ENCODE measurements around the gene AZI2. TPM values are rescaled to one million over a fixed set of nuclear protein-coding genes. Genes with fewer than 3 reads are reported as not detected.
A peak's percentile ranks its signal among the peaks of the same experiment; 100 is the strongest.

AZI2 gene
- total RNA-seq, 4 donors from 2014 or later = 55.9 to 75.3 (median 60.5) TPM

DNA sequence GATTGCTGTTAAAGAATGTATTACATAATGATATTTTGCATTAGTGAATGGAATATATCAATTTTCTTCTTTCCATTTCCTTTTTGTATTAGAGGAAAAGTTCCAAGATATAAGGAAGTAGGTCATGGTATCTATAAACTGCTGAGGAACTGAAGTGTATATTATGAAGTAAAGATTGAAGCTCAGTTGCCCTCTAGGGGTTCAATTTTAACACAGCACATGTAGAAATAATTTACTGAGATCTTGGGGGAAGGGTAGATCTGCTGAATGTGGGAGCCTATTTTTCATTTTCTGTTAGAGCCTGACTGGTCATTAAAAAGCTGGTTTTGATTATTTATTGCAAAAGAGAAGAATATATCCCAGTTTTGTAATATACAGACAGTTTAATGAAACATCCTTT lies 62.0 kb downstream of the AZI2 start:
- no peaks in the 10 kb centered on the region for H3K4me1 ChIP-seq
- intact Hi-C loops (cut with DNase I) = no loop called here
- H3K36me3 ChIP-seq = no peaks in the 10 kb centered on the region
- no peak for DNase-seq
- H3K4me3 ChIP-seq (replicated peaks in 1 of 3) = no peak overlapping the region
- H3K27me3 ChIP-seq = no peaks in the 10 kb centered on the region
- H3K9me3 ChIP-seq = no peaks in the 10 kb centered on the region
- H3K27ac ChIP-seq = no peak overlapping the region
- TF ChIP-seq, protein P1, sequence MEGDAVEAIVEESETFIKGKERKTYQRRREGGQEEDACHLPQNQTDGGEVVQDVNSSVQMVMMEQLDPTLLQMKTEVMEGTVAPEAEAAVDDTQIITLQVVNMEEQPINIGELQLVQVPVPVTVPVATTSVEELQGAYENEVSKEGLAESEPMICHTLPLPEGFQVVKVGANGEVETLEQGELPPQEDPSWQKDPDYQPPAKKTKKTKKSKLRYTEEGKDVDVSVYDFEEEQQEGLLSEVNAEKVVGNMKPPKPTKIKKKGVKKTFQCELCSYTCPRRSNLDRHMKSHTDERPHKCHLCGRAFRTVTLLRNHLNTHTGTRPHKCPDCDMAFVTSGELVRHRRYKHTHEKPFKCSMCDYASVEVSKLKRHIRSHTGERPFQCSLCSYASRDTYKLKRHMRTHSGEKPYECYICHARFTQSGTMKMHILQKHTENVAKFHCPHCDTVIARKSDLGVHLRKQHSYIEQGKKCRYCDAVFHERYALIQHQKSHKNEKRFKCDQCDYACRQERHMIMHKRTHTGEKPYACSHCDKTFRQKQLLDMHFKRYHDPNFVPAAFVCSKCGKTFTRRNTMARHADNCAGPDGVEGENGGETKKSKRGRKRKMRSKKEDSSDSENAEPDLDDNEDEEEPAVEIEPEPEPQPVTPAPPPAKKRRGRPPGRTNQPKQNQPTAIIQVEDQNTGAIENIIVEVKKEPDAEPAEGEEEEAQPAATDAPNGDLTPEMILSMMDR (IDR thresholded peaks at IDR 0.05) = peak in 4 of 6 experiments; percentile 21 to 65 (median 59)
- TF ChIP-seq POLR2A (IDR thresholded peaks at IDR 0.05) = no peak

DNA sequence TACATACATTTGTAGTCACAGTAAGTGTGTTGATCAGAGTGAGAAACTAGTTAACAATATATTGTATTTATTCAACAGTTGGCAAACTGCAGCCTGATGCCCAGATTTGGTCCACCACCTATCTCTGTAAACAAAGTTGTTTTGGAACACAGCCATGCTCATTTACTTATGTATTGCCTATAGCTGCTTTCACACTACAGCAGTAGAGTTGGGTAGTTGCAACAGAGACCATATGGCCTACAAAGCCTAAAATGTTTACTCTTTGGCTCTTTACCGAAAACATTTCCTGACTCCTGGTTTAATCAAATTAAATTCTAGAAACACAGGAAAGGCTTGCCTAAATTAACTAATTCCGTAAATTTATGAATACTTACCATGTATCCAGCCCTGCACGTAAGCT lies 67.8 kb downstream of the AZI2 start:
- Histone ChIP-seq H3K27me3 (no peaks in the 10 kb centered on the region), H3K27ac (no peak overlapping the region), H3K9me3 (no peaks in the 10 kb centered on the region), H3K4me3 (replicated peaks in 1 of 3) (no peak overlapping the region), H3K36me3 (no peaks in the 10 kb centered on the region), H3K4me1 (no peaks in the 10 kb centered on the region)
- no peak for DNase-seq
- intact Hi-C loops (cut with DNase I) = no loop called here
- TF ChIP-seq, protein P1 (IDR thresholded peaks at IDR 0.05) = no peak
- TF ChIP-seq POLR2A (IDR thresholded peaks at IDR 0.05) = no peak
- 97 to 98% methylated on average over 3 of the region's 3 CpGs for WGBS, 2 donors

DNA sequence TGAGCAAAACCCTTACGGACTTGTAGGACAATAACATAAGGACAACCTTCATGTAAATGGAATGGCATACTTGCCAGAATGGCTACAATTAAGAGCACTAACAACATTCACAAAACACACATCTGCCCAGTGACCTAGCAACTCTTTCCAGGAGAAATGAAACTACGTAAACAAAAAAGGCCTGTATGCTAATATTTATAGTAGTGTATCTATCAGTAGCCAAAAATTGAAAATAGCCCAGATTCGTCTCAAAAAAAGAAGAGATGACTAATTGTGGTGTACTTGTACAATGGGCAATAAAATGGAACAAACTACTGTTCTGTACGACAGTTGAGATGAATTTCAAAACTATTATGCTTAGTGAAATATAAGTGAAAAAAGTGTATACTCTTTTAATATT lies 68.9 kb downstream of the AZI2 start:
- H3K4me1 ChIP-seq = no peaks in the 10 kb centered on the region
- H3K27ac ChIP-seq = no peak overlapping the region
- intact Hi-C loops (cut with DNase I) = no loop called here
- H3K4me3 ChIP-seq (replicated peaks in 1 of 3) = no peak overlapping the region
- H3K36me3 ChIP-seq = no peaks in the 10 kb centered on the region
- no peaks in the 10 kb centered on the region for H3K9me3 ChIP-seq
- H3K27me3 ChIP-seq = no peaks in the 10 kb centered on the region
- 58 to 68% methylated on average over 4 of the region's 4 CpGs for WGBS, 2 donors
- TF ChIP-seq POLR2A (IDR thresholded peaks at IDR 0.05) = no peak
- TF ChIP-seq, protein P1 (IDR thresholded peaks at IDR 0.05) = no peak
- DNase-seq = no peak

DNA sequence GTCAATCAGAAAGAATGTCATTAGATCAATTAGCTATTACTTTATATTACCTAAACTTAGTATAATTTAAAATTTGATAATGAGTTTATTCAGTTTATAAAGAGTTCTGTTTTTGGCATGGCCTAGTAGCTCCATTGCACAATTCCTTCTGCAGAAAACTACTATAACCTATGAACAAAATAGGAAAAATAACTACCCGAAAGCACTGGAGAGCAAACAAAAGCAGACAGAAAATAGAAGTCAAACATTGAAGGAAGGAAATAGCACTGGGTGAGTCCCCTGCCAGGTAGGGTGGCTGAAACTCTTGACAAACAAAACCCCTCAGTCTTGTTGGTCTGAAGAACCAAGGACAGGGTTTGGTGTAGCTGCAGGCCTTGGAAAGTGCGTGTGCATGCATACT lies 69.7 kb downstream of the AZI2 start:
- intact Hi-C loops (cut with DNase I) = no loop called here
- 90 to 93% methylated on average over 2 of the region's 2 CpGs for WGBS, 2 donors
- TF ChIP-seq, protein P1 (IDR thresholded peaks at IDR 0.05) = no peak
- no peak for TF ChIP-seq POLR2A (IDR thresholded peaks at IDR 0.05)
- H3K4me3 ChIP-seq (replicated peaks in 1 of 3) = no peak overlapping the region
- H3K27ac ChIP-seq = no peak overlapping the region
- no peaks in the 10 kb centered on the region for H3K27me3 ChIP-seq
- DNase-seq = no peak
- H3K9me3 ChIP-seq = no peaks in the 10 kb centered on the region
- no peaks in the 10 kb centered on the region for H3K36me3 ChIP-seq
- no peaks in the 10 kb centered on the region for H3K4me1 ChIP-seq

DNA sequence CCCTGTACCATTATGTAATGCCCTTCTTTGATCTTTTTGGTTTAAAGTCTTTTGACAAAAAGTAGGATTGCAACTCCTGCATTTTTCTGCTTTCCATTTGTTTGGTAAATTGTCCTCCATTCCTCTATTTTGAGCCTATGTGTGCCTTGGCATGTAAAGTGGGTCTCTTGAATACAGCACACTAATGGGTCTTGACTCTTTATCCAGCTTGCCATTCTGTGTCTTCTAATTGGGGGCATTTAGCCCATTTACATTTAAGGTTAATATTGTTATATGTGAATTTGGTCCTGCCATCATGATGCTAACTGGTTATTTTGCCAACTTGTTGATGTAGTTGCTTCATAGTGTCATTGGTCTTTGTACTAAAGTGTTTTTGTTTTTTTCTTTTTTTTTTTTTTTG lies 74.8 kb downstream of the AZI2 start:
- H3K4me3 ChIP-seq (replicated peaks in 1 of 3) = no peak overlapping the region
- no peaks in the 10 kb centered on the region for H3K4me1 ChIP-seq
- intact Hi-C loops (cut with DNase I) = no loop called here
- no peak for DNase-seq
- H3K9me3 ChIP-seq = no peaks in the 10 kb centered on the region
- no peaks in the 10 kb centered on the region for H3K27me3 ChIP-seq
- H3K27ac ChIP-seq = no peak overlapping the region
- TF ChIP-seq POLR2A (IDR thresholded peaks at IDR 0.05) = no peak
- TF ChIP-seq, protein P1 (IDR thresholded peaks at IDR 0.05) = no peak
- H3K36me3 ChIP-seq = no peaks in the 10 kb centered on the region

Other genes with a start within 250 kb of the AZI2 start
- 10 to 100 TPM in 2 of 4 donors, 1 to 10 TPM in 2; 3.0 to 22.7 (median 8.3) TPM for gene CMC1, start 107.2 kb downstream of the AZI2 start, total RNA-seq
- 1 to 10 TPM in 2 of 4 donors, under 1 TPM in 1, not detected in 1; 0.49 to 2.6 (median 1.1) TPM for gene ZCWPW2, start 103 bp downstream of the AZI2 start, total RNA-seq

Data from thyroid gland (tissue), 4 donors.